ENCODE measurements around the gene DLGAP4.

DLGAP4 gene

GRCh38 chr20:36279776-36280175, 26.4 kb upstream of the DLGAP4 start:
- H3K36me3 ChIP-seq (ENCODE audit: control insufficient read depth, insufficient read depth, low read length): no peaks in the 10 kb centered on the region
- H3K4me3 ChIP-seq (replicated peaks; ENCODE audit: low read depth, low read length): no peak overlapping the region
- TF ChIP-seq, protein P1, sequence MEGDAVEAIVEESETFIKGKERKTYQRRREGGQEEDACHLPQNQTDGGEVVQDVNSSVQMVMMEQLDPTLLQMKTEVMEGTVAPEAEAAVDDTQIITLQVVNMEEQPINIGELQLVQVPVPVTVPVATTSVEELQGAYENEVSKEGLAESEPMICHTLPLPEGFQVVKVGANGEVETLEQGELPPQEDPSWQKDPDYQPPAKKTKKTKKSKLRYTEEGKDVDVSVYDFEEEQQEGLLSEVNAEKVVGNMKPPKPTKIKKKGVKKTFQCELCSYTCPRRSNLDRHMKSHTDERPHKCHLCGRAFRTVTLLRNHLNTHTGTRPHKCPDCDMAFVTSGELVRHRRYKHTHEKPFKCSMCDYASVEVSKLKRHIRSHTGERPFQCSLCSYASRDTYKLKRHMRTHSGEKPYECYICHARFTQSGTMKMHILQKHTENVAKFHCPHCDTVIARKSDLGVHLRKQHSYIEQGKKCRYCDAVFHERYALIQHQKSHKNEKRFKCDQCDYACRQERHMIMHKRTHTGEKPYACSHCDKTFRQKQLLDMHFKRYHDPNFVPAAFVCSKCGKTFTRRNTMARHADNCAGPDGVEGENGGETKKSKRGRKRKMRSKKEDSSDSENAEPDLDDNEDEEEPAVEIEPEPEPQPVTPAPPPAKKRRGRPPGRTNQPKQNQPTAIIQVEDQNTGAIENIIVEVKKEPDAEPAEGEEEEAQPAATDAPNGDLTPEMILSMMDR (IDR thresholded peaks at IDR 0.05; ENCODE audit: insufficient read depth, low read length, poor library complexity, severe bottlenecking): no peak
- no peak for DNase-seq (ENCODE audit: extremely low read depth, insufficient read length)
- peaks cover 1% of the 10 kb centered on the region; the same call in 1 of the 2 replicates for H3K27me3 ChIP-seq (replicated peaks; ENCODE audit: control insufficient read depth, insufficient read depth, low read length)

DNA sequence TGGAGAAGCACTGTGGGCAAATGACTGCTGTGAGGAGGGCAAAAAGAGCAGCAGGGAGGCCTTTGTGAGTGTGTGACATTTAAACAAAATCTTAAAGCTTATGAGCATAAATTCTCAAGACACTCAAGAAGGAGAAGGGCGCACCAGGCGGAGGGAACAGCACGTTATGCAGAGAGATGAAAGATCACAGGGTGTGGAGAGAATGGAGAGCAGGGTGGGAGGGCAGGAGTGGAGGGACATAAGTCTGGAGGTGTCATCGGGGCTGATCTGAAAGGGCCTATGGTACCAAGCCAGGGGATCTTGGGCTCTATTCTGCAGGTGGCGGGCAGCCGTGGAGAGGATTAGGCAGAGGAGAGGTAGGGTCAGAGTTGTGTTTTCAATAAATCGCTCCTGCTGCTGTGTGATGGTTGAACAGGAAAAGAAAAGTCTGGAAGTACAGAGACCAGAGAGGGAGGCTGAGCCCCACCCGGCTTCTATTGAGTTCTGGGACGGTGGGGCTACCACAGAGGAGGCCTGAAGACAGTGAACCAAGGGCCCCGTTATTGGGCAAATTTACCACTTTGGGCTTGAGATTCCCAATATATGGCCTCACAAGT, 24.3 kb upstream of the DLGAP4 start:
- no peaks in the 10 kb centered on the region for H3K27me3 ChIP-seq (replicated peaks; ENCODE audit: control insufficient read depth, insufficient read depth, low read length)
- no peak for DNase-seq (ENCODE audit: extremely low read depth, insufficient read length)
- no peaks in the 10 kb centered on the region for H3K36me3 ChIP-seq (ENCODE audit: control insufficient read depth, insufficient read depth, low read length)
- TF ChIP-seq, protein P1 (IDR thresholded peaks at IDR 0.05; ENCODE audit: insufficient read depth, low read length, poor library complexity, severe bottlenecking): no peak
- H3K4me3 ChIP-seq (replicated peaks; ENCODE audit: low read depth, low read length): no peak overlapping the region

DNA sequence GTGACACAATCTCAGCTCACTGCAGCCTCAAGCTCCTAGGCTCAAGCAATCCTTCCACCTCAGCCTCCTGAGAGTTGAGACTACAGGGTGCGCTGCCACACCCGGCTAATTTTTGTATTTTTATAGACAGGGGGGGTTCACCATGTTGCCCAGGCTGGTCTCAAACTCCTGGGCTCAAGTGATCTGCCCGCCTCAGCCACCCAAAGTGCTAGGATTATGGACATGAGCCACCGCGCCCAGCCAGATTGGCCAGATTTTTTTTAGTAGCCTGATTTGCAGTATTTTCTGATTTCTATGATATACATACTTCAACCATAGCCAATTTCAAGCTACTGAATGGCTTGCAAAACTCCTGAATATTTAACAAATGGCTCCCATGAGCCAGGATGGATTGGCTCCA, 21.4 kb upstream of the DLGAP4 start:
- no peaks in the 10 kb centered on the region for H3K36me3 ChIP-seq (ENCODE audit: control insufficient read depth, insufficient read depth, low read length)
- no peak for DNase-seq (ENCODE audit: extremely low read depth, insufficient read length)
- H3K4me3 ChIP-seq (replicated peaks; ENCODE audit: low read depth, low read length): no peak overlapping the region
- TF ChIP-seq, protein P1 (IDR thresholded peaks at IDR 0.05; ENCODE audit: insufficient read depth, low read length, poor library complexity, severe bottlenecking): no peak
- no peaks in the 10 kb centered on the region for H3K27me3 ChIP-seq (replicated peaks; ENCODE audit: control insufficient read depth, insufficient read depth, low read length)

- Histone ChIP-seq H3K36me3 (ENCODE audit: control insufficient read depth, insufficient read depth, low read length) (no peaks in the 10 kb centered on the region), H3K27me3 (replicated peaks; ENCODE audit: control insufficient read depth, insufficient read depth, low read length) (no peaks in the 10 kb centered on the region), H3K4me3 (replicated peaks; ENCODE audit: low read depth, low read length) (no peak overlapping the region)
- TF ChIP-seq, protein P1 (IDR thresholded peaks at IDR 0.05; ENCODE audit: insufficient read depth, low read length, poor library complexity, severe bottlenecking): no peak
- no peak for DNase-seq (ENCODE audit: extremely low read depth, insufficient read length)
These were observed 20.2 kb upstream of the DLGAP4 start for GRCh38 chr20:36285746-36286447.

DNA sequence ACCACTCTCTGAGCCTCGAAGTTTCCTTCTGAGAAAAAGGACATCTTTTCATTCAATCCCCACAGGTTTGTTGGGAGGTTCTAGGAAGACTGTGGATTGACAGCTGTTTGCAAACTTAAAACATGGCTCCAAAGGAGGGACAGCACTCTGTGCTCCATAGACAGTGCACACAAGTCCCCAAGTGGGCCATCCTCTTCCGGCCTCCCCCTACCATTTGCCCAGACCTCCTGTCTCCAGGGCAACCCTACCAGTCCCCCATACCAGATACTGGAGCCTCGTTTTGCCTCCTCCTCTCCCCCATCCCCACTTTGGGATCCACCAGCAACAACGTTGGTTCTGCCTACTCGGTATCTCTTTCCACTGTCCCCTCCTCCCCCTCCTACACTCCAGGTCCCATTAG, 8.5 kb upstream of the DLGAP4 start:
- Histone ChIP-seq H3K36me3 (ENCODE audit: control insufficient read depth, insufficient read depth, low read length) (no peaks in the 10 kb centered on the region), H3K27me3 (replicated peaks; ENCODE audit: control insufficient read depth, insufficient read depth, low read length) (no peaks in the 10 kb centered on the region; the same call in none of the 2 replicates), H3K4me3 (replicated peaks; ENCODE audit: low read depth, low read length) (no peak overlapping the region)
- TF ChIP-seq, protein P1 (IDR thresholded peaks at IDR 0.05; ENCODE audit: insufficient read depth, low read length, poor library complexity, severe bottlenecking): no peak
- no peak for DNase-seq (ENCODE audit: extremely low read depth, insufficient read length)
